ENCODE data around the gene ATP9B. TPM values are rescaled to one million over a fixed set of nuclear protein-coding genes. Genes with fewer than 3 reads are reported as not detected.

The ATP9B gene
- total RNA-seq, 1 donor from 2014 or later, result 33.2 TPM

GRCh38 chr18:79187532-79188277 lies 118.5 kb downstream of the ATP9B start:
- no peaks in the 10 kb centered on the region for H3K36me3 ChIP-seq
- no peak for DNase-seq (ENCODE audit: low spot score)
- peaks cover 11% of the 10 kb centered on the region for H3K4me1 Mint-ChIP-seq
- no peak overlapping the region for H3K27ac ChIP-seq
- H3K4me3 Mint-ChIP-seq, result no peak overlapping the region
- H3K27me3 Mint-ChIP-seq (ENCODE audit: insufficient read depth, low read depth), result no peaks in the 10 kb centered on the region
- H2AFZ ChIP-seq (replicated peaks), result no peak overlapping the region
- peaks cover 5% of the 10 kb centered on the region for H3K36me3 Mint-ChIP-seq
- H3K9me3 ChIP-seq (ENCODE audit: low read depth), result no peaks in the 10 kb centered on the region
- TF ChIP-seq CTCF (IDR thresholded peaks at IDR 0.05) (no peak), EZH2 (IDR thresholded peaks at IDR 0.05) (no peak), EZH2phosphoT487 (IDR thresholded peaks at IDR 0.05) (no peak)
- H3F3A ChIP-seq (ENCODE audit: low read depth), result no peaks in the 10 kb centered on the region
- no peaks in the 10 kb centered on the region for H3K4me1 ChIP-seq
- H3K27me3 ChIP-seq, result no peaks in the 10 kb centered on the region
- H3K4me2 ChIP-seq, result no peak overlapping the region
- H3K27ac Mint-ChIP-seq, result no peak overlapping the region
- H3K9ac ChIP-seq, result no peak overlapping the region
- no peaks in the 10 kb centered on the region for H3K79me2 ChIP-seq (ENCODE audit: low read depth)
- H3K4me3 ChIP-seq, result no peak overlapping the region
- peaks cover 21% of the 10 kb centered on the region for H4K20me1 ChIP-seq (ENCODE audit: low read depth)
- no peaks in the 10 kb centered on the region for H3K9me3 Mint-ChIP-seq

GRCh38 chr18:79191418-79191817 lies 122.2 kb downstream of the ATP9B start:
- Histone ChIP-seq H2AFZ (replicated peaks) (no peak overlapping the region), H3K4me1 (no peaks in the 10 kb centered on the region), H3F3A (ENCODE audit: low read depth) (no peaks in the 10 kb centered on the region), H4K20me1 (ENCODE audit: low read depth) (no peaks in the 10 kb centered on the region), H3K79me2 (ENCODE audit: low read depth) (no peaks in the 10 kb centered on the region), H3K4me2 (no peak overlapping the region), H3K4me3 (no peak overlapping the region), H3K36me3 (no peaks in the 10 kb centered on the region), H3K27me3 (no peaks in the 10 kb centered on the region), H3K27ac (no peak overlapping the region), H3K9ac (no peak overlapping the region), H3K9me3 (ENCODE audit: low read depth) (no peaks in the 10 kb centered on the region)
- H3K27me3 Mint-ChIP-seq (ENCODE audit: insufficient read depth, low read depth), result no peaks in the 10 kb centered on the region
- DNase-seq (ENCODE audit: low spot score), result no peak
- H3K27ac Mint-ChIP-seq, result no peak overlapping the region
- H3K4me1 Mint-ChIP-seq, result peaks cover 5% of the 10 kb centered on the region
- H3K4me3 Mint-ChIP-seq, result no peak overlapping the region
- no peaks in the 10 kb centered on the region for H3K9me3 Mint-ChIP-seq
- TF ChIP-seq EZH2 (IDR thresholded peaks at IDR 0.05) (no peak), EZH2phosphoT487 (IDR thresholded peaks at IDR 0.05) (no peak), CTCF (IDR thresholded peaks at IDR 0.05) (no peak)
- H3K36me3 Mint-ChIP-seq, result peaks cover 8% of the 10 kb centered on the region

GRCh38 chr18:79191956-79192355 lies 122.8 kb downstream of the ATP9B start:
- Histone ChIP-seq H3K27ac (no peak overlapping the region), H2AFZ (replicated peaks) (no peak overlapping the region), H4K20me1 (ENCODE audit: low read depth) (no peaks in the 10 kb centered on the region), H3K4me3 (no peak overlapping the region), H3F3A (ENCODE audit: low read depth) (no peaks in the 10 kb centered on the region), H3K27me3 (no peaks in the 10 kb centered on the region), H3K36me3 (no peaks in the 10 kb centered on the region), H3K4me1 (no peaks in the 10 kb centered on the region), H3K9me3 (ENCODE audit: low read depth) (no peaks in the 10 kb centered on the region), H3K9ac (no peak overlapping the region), H3K79me2 (ENCODE audit: low read depth) (no peaks in the 10 kb centered on the region), H3K4me2 (no peak overlapping the region)
- TF ChIP-seq EZH2phosphoT487 (IDR thresholded peaks at IDR 0.05) (no peak), EZH2 (IDR thresholded peaks at IDR 0.05) (no peak), CTCF (IDR thresholded peaks at IDR 0.05) (no peak)
- Mint-ChIP-seq H3K36me3 (peaks cover 8% of the 10 kb centered on the region), H3K4me1 (peaks cover 3% of the 10 kb centered on the region), H3K4me3 (no peak overlapping the region), H3K27ac (no peak overlapping the region), H3K27me3 (ENCODE audit: insufficient read depth, low read depth) (no peaks in the 10 kb centered on the region), H3K9me3 (no peaks in the 10 kb centered on the region)
- DNase-seq (ENCODE audit: low spot score), result no peak
